Vagina (tissue), 2 donors: ENCODE measurements around the gene GTF3C1. TPM values are rescaled to one million over a fixed set of nuclear protein-coding genes. Genes with fewer than 3 reads are reported as not detected.
A peak's percentile ranks its signal among the peaks of the same experiment; 100 is the strongest.

ENCODE experiments used
- DNase-seq, 2 donors: peaks; one replicate each; pipeline ENCODE4 v3.0.0-alpha.2; 2017; ENCODE audit errors: extremely low spot score in 2 of 2
- H3K27ac ChIP-seq: fragments of 200-600 bp; sonication (generic); one replicate; pipeline ENCODE4 v1.5.1; 2019
- H3K27me3 ChIP-seq: fragments of 200-600 bp; sonication (generic); one replicate; pipeline ENCODE4 v1.5.1; 2019
- H3K36me3 ChIP-seq, 2 donors: fragments of 200-600 bp; sonication (generic); one replicate each; pipeline ENCODE4 v1.5.1; 2017 to 2019
- H3K4me1 ChIP-seq: fragments of 200-600 bp; sonication (generic); one replicate; pipeline ENCODE4 v1.5.1; 2019
- H3K4me3 ChIP-seq, 2 donors: fragments of 200-600 bp; sonication (generic); 1 replicate in 1 of 2; 2 replicates in 1 of 2; pipeline ENCODE4 v1.5.1; 2016 to 2019
- H3K9me3 ChIP-seq: fragments of 200-600 bp; sonication (generic); one replicate; pipeline ENCODE4 v1.5.1; 2019
- POLR2A ChIP-seq, 2 donors: fragments of 450-650 bp; IDR thresholded peaks; one replicate each; pipeline ENCODE4 v1.6.1; 2017; ENCODE audit warnings: antibody characterized with exemption in 2 of 2, mild to moderate bottlenecking in 2 of 2, moderate library complexity in 2 of 2
- POLR2AphosphoS5 ChIP-seq, 2 donors: sonication (generic); formaldehyde crosslinking; IDR thresholded peaks; one replicate each; pipeline ENCODE4 v1.9.0; 2017; ENCODE audit warnings: antibody characterized with exemption in 2 of 2, mild to moderate bottlenecking in 2 of 2, low read depth in 1 of 2; ENCODE audit not compliant: insufficient read depth in 1 of 2
- intact Hi-C: fragments of 100-400 bp; cut with DNase I; formaldehyde crosslinking; loops from one replicate; pipeline ENCODE4 v1.15.1; 2023
- total RNA-seq: library from RNA; depleted of rRNA; stranded (reverse); fragments of >200 nt; gene quantifications from one replicate; pipeline ENCODE4 v1.2.3, GENCODE V29; 2016
- TF ChIP-seq, protein P1 (sequence below), 3 experiments: fragments of 450-650 bp in 2 of 3; fragments of 200-600 bp in 1 of 3; sonication (generic) in 1 of 3; IDR thresholded peaks; one replicate each; pipeline ENCODE4 v1.5.1; 2017 to 2019; ENCODE audit warnings: antibody characterized with exemption in 3 of 3, mild to moderate bottlenecking in 2 of 3, moderate library complexity in 2 of 3

The GTF3C1 gene, protein sequence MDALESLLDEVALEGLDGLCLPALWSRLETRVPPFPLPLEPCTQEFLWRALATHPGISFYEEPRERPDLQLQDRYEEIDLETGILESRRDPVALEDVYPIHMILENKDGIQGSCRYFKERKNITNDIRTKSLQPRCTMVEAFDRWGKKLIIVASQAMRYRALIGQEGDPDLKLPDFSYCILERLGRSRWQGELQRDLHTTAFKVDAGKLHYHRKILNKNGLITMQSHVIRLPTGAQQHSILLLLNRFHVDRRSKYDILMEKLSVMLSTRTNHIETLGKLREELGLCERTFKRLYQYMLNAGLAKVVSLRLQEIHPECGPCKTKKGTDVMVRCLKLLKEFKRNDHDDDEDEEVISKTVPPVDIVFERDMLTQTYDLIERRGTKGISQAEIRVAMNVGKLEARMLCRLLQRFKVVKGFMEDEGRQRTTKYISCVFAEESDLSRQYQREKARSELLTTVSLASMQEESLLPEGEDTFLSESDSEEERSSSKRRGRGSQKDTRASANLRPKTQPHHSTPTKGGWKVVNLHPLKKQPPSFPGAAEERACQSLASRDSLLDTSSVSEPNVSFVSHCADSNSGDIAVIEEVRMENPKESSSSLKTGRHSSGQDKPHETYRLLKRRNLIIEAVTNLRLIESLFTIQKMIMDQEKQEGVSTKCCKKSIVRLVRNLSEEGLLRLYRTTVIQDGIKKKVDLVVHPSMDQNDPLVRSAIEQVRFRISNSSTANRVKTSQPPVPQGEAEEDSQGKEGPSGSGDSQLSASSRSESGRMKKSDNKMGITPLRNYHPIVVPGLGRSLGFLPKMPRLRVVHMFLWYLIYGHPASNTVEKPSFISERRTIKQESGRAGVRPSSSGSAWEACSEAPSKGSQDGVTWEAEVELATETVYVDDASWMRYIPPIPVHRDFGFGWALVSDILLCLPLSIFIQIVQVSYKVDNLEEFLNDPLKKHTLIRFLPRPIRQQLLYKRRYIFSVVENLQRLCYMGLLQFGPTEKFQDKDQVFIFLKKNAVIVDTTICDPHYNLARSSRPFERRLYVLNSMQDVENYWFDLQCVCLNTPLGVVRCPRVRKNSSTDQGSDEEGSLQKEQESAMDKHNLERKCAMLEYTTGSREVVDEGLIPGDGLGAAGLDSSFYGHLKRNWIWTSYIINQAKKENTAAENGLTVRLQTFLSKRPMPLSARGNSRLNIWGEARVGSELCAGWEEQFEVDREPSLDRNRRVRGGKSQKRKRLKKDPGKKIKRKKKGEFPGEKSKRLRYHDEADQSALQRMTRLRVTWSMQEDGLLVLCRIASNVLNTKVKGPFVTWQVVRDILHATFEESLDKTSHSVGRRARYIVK (N-terminal part only)
- total RNA-seq = 133 TPM

DNA sequence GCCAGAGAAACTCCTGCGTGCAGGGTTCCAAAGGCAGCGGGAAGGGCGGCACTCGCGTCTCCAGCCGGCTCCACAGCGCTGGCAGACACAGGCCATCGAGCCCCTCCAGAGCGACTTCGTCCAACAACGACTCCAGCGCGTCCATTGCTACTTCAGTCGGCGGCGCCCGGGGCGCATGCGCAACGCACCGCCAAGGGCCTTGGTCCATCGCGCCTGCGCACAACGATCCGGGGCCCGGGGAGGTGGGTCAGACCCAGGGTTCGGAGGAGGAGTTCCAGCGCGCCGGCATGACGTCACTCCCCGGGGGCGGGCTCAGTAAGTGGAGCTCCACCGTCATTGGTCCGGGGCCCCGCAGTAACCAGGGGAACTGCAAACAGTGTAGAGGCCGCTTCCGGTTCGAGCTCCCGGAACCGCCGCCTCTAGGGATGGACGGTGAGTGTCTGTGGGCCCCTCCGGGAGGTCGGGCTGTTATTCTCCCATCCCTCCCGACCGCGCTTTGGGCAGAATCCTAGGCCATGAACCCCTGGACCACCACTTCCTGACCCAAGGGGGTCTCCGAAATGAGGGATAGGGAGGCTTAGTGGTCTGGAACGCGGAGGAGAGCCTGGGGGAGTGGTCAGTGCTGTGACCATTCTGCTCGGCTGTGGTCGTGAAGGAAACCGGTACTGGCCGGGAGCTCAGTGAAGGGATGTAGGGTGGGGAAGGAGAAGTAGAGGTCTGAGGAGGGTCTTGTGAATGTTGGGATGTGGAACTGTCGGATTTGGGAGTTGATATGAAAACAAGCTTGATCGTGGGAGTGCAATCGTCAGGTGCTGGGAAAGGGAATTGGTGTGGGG is at the start of gene GTF3C1, which contains the start of gene KATNIP:
Gene GTF3C1, minus strand, starts transcription at position 168 of the 836 bp plus-strand sequence. Its CDS starts 23 bp downstream, at position 145.
Gene KATNIP, plus strand, starts transcription at position 399 of the 836 bp plus-strand sequence. Its CDS starts 27 bp downstream, at position 426.
- no peaks in the 10 kb centered on the region for H3K9me3 ChIP-seq
- H3K4me3 ChIP-seq = peak within 1 kb of the TSS; percentile 84 to 86
- H3K36me3 ChIP-seq = peaks cover 0 to 7% of the 10 kb centered on the region in 2 donors
- peaks cover 54% of the 10 kb centered on the region for H3K4me1 ChIP-seq
- peak; percentile 99 to 100 for DNase-seq
- peak within 1 kb of the TSS; percentile 85 for H3K27ac ChIP-seq
- TF ChIP-seq POLR2AphosphoS5 (IDR thresholded peaks at IDR 0.05; ENCODE audit: insufficient read depth in 1 of 2, low read depth in 1 of 2) = peak; percentile 90 to 96
- TF ChIP-seq POLR2A (IDR thresholded peaks at IDR 0.05) = peak in 1 of 2 donors; percentile 36
- TF ChIP-seq, protein P1, sequence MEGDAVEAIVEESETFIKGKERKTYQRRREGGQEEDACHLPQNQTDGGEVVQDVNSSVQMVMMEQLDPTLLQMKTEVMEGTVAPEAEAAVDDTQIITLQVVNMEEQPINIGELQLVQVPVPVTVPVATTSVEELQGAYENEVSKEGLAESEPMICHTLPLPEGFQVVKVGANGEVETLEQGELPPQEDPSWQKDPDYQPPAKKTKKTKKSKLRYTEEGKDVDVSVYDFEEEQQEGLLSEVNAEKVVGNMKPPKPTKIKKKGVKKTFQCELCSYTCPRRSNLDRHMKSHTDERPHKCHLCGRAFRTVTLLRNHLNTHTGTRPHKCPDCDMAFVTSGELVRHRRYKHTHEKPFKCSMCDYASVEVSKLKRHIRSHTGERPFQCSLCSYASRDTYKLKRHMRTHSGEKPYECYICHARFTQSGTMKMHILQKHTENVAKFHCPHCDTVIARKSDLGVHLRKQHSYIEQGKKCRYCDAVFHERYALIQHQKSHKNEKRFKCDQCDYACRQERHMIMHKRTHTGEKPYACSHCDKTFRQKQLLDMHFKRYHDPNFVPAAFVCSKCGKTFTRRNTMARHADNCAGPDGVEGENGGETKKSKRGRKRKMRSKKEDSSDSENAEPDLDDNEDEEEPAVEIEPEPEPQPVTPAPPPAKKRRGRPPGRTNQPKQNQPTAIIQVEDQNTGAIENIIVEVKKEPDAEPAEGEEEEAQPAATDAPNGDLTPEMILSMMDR (IDR thresholded peaks at IDR 0.05) = no peak
- no peaks in the 10 kb centered on the region for H3K27me3 ChIP-seq
- intact Hi-C loops = no loop called here

DNA sequence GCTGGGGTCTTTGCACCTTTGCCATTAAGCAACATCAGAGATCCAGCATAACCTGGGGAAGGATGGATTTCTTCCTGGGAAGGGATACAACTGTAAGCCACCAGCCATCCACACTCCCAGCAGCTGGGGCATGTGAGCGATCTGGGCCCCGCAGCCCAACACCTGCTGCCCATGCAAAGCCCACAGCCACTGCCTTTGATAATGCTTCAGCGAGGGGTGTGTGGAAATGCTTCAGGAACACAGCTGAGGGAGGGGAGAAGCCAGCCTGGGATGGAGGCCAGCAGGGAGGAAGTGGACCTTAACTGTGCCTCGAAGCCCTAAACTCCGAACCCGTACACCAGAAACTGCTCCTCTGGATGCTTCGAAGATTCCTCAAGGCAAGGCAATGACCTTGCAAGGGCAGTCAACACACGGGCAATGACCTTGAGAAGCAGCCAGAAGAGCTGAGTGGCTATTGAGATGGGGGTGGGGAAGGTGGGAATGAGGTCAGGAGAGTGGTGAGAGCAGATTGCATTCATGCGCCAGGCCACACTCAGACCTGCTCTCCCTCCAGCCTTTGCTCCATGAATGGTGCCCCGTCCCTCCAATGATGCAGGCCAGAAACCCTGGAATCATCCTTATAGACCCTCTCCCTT is 49.3 kb upstream of the GTF3C1 start:
- no peak overlapping the region for H3K4me3 ChIP-seq
- intact Hi-C loops = no loop called here
- no peak overlapping the region for H3K27ac ChIP-seq
- no peaks in the 10 kb centered on the region for H3K9me3 ChIP-seq
- no peak for TF ChIP-seq POLR2AphosphoS5 (IDR thresholded peaks at IDR 0.05; ENCODE audit: insufficient read depth in 1 of 2, low read depth in 1 of 2)
- H3K36me3 ChIP-seq = no peaks in the 10 kb centered on the region
- no peaks in the 10 kb centered on the region for H3K4me1 ChIP-seq
- no peaks in the 10 kb centered on the region for H3K27me3 ChIP-seq
- no peak for DNase-seq

DNA sequence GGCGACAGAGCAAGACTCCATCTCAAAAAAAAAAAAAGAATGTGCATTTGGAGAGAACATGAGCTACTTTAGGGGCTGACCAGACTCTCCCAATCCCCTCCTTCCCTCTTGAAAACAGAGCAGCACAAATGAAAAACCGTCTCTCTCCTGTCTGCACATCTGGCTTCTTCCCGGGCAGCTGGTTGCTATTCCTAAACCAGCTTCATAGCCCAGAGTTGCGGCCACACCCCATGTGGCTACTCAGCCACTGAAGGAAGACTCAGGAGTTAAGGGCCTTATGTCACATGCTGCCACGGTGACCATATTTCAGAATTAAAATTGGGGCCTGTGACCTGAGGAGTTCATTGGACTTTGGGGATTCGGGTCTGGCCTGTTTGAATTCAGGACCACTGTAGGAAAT is 48.5 kb upstream of the GTF3C1 start:
- Histone ChIP-seq H3K4me3 (no peak overlapping the region), H3K9me3 (no peaks in the 10 kb centered on the region), H3K4me1 (no peaks in the 10 kb centered on the region), H3K27ac (no peak overlapping the region), H3K27me3 (no peaks in the 10 kb centered on the region), H3K36me3 (no peaks in the 10 kb centered on the region)
- DNase-seq = no peak
- TF ChIP-seq POLR2A (IDR thresholded peaks at IDR 0.05) (no peak), POLR2AphosphoS5 (IDR thresholded peaks at IDR 0.05; ENCODE audit: insufficient read depth in 1 of 2, low read depth in 1 of 2) (no peak)
- TF ChIP-seq, protein P1 (IDR thresholded peaks at IDR 0.05) = no peak
- intact Hi-C loops = no loop called here

DNA sequence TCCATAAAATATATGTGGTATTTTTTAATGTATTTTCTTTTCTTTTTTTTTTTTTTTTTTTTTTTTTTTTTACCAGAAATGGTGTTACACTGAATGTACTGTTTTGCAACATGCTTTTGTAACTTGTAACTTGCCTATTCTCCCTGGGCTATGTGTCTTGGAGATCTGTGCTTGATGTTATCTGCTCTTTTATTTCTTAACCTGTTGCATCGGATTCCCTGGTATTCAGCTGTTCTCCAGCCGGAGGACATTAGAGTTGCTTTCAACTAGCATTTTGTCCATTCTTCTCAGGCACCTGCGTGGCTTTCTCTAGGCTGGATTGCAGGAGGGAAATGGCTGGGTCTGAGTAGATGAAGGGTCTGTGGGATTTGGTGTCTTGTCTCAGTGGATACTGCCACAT is 47.6 kb upstream of the GTF3C1 start:
- no peaks in the 10 kb centered on the region for H3K9me3 ChIP-seq
- H3K36me3 ChIP-seq = no peaks in the 10 kb centered on the region
- intact Hi-C loops = no loop called here
- TF ChIP-seq, protein P1 (IDR thresholded peaks at IDR 0.05) = no peak
- TF ChIP-seq POLR2AphosphoS5 (IDR thresholded peaks at IDR 0.05; ENCODE audit: insufficient read depth in 1 of 2, low read depth in 1 of 2) (no peak), POLR2A (IDR thresholded peaks at IDR 0.05) (no peak)
- no peaks in the 10 kb centered on the region for H3K4me1 ChIP-seq
- H3K4me3 ChIP-seq = no peak overlapping the region
- DNase-seq = no peak
- H3K27ac ChIP-seq = no peak overlapping the region
- no peaks in the 10 kb centered on the region for H3K27me3 ChIP-seq
